PC-9 (cell line): ENCODE data around the gene BGLAP.

Experiments
- CTCF ChIP-seq: fragments of 200-600 bp; sonication (generic); conservative IDR thresholded peaks from 2 replicates; pipeline ENCODE4 v1.6.1; 2017; ENCODE audit warnings: mixed run types, antibody characterized with exemption, mild to moderate bottlenecking, moderate library complexity
- EZH2 ChIP-seq: fragments of 200-600 bp; sonication (generic); IDR thresholded peaks from 2 replicates; pipeline ENCODE4 v1.8.0; 2017; ENCODE audit warnings: antibody characterized with exemption, low read depth

- TF ChIP-seq EZH2 (no peak), CTCF (no peak)
Measured at GRCh38 chr1:156230473-156230837, 11.5 kb upstream of the BGLAP start.
